Kidney (tissue), 14 donors: ENCODE data around the gene DNAH17. TPM values are rescaled to one million over a fixed set of nuclear protein-coding genes. Genes with fewer than 3 reads are reported as not detected.
A peak's percentile ranks its signal among the peaks of the same experiment; 100 is the strongest.

ENCODE experiments used
- DNase-seq, 5 donors: peaks; one replicate each; pipeline ENCODE4 v3.0.0-alpha.2; 2013 to 2020
- FAIRE-seq: peaks from 2 replicates; lab custom pipeline; 2012; peaks lifted over from hg19 to GRCh38; lab: Jason Lieb, UNC
- H3K27ac ChIP-seq, 2 donors: one replicate each; pipeline ENCODE4 v1.7.0; 2013; ENCODE audit warnings: low read depth in 2 of 2, low read length in 2 of 2, inconsistent platforms in 1 of 2
- H3K27me3 ChIP-seq: one replicate; pipeline ENCODE4 v1.7.1; 2013; ENCODE audit warnings: low read length, inconsistent platforms; ENCODE audit not compliant: control insufficient read depth, insufficient read depth
- H3K36me3 ChIP-seq, 3 donors: one replicate each; pipeline versions ENCODE4 v1.7.0 to v1.7.1; 2013; ENCODE audit warnings: low read length in 3 of 3, control low read depth in 1 of 3, inconsistent platforms in 1 of 3; ENCODE audit not compliant: insufficient read depth in 3 of 3, control insufficient read depth in 2 of 3
- H3K4me1 ChIP-seq, 3 donors: one replicate each; pipeline versions ENCODE4 v1.7.0 to v1.7.1; 2013; ENCODE audit warnings: low read length in 3 of 3, inconsistent platforms in 1 of 3, low read depth in 1 of 3; ENCODE audit not compliant: control insufficient read depth in 2 of 3, insufficient read depth in 2 of 3
- H3K4me3 ChIP-seq, 3 donors: one replicate each; pipeline versions ENCODE4 v1.7.0 to v1.8.1; 2013; ENCODE audit warnings: low read length in 3 of 3, control low read depth in 1 of 3, inconsistent platforms in 1 of 3
- H3K9ac ChIP-seq, 3 donors: one replicate each; pipeline versions ENCODE4 v1.7.0 to v1.7.1; 2013; ENCODE audit warnings: low read length in 3 of 3, control low read depth in 1 of 3, inconsistent platforms in 1 of 3
- H3K9me3 ChIP-seq, 3 donors: one replicate each; pipeline versions ENCODE4 v1.7.0 to v1.7.1; 2013; ENCODE audit warnings: low read length in 3 of 3, control low read depth in 1 of 3, inconsistent platforms in 1 of 3; ENCODE audit not compliant: control insufficient read depth in 2 of 3, insufficient read depth in 1 of 3
- intact Hi-C: fragments of 100-400 bp; cut with DNase I; formaldehyde crosslinking; loops from one replicate; pipeline ENCODE4 v1.11.1; 2022
- polyA plus RNA-seq: library from polyadenylated mRNA; stranded (reverse); fragments of 350-450 nt; fragmentation: Illumina TruSeq; extraction: RNeasy Lipid Tissue Mini Kit (QIAGEN cat#74804); gene quantifications from one replicate; pipeline ENCODE4 v1.2.3, GENCODE V29; 2014; ENCODE audit warnings: low read depth, low replicate concordance; ENCODE audit not compliant: insufficient read depth
- total RNA-seq: library from RNA; stranded (reverse); fragmentation: NEBNext Ultra II Directional; extraction: Animal tissue kit (Norgen Biotek cat#: 25700); gene quantifications from one replicate; pipeline ENCODE4 v1.2.1, GENCODE V29; 2021
- TF ChIP-seq, protein P1 (sequence below): IDR thresholded peaks from 3 replicates; pipeline ENCODE4 v1.5.1; 2012; ENCODE audit warnings: mild to moderate bottlenecking, moderate library complexity, borderline replicate concordance; ENCODE audit not compliant: insufficient read depth; ENCODE audit errors: extremely low read depth
- donor health status: control.
- donor health status: control.
- donor health status: control.
- donor health status: control.
- donor health status: control.
- donor health status: DM: yes; HTN: yes; CAD: no.
- donor health status: Normal renal cell carcinoma (clear cell type).

Gene DNAH17
- total and polyA plus RNA-seq, 2 donors from 2014 or later: 0.09 to 0.17 TPM

DNA sequence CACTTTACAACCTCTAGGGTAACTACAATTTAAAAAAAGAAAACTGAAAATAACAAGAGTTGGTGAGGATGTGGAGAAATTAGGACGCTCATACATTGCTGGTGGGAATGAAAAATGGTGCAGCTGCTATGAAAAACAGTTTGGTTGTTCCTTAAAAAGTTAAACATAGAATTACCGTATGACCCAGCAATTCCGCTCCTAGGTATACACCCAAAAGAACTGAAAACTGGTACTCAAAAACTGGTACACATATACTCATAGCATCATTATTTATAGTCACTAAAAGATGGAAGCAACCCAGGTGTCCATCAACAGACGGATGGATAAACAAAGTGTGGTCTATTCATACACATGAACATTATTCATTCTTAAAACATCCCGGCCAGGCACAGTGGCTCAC lies 42.9 kb upstream of the DNAH17 start:
- Histone ChIP-seq H3K9ac (no peak overlapping the region), H3K27me3 (no peaks in the 10 kb centered on the region), H3K9me3 (peaks cover 0 to 3% (median 0%) of the 10 kb centered on the region in 3 donors), H3K36me3 (no peaks in the 10 kb centered on the region), H3K27ac (no peak overlapping the region), H3K4me1 (peaks cover 0 to 2% (median 0%) of the 10 kb centered on the region in 3 donors), H3K4me3 (no peak overlapping the region)
- TF ChIP-seq, protein P1, sequence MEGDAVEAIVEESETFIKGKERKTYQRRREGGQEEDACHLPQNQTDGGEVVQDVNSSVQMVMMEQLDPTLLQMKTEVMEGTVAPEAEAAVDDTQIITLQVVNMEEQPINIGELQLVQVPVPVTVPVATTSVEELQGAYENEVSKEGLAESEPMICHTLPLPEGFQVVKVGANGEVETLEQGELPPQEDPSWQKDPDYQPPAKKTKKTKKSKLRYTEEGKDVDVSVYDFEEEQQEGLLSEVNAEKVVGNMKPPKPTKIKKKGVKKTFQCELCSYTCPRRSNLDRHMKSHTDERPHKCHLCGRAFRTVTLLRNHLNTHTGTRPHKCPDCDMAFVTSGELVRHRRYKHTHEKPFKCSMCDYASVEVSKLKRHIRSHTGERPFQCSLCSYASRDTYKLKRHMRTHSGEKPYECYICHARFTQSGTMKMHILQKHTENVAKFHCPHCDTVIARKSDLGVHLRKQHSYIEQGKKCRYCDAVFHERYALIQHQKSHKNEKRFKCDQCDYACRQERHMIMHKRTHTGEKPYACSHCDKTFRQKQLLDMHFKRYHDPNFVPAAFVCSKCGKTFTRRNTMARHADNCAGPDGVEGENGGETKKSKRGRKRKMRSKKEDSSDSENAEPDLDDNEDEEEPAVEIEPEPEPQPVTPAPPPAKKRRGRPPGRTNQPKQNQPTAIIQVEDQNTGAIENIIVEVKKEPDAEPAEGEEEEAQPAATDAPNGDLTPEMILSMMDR: no peak
- intact Hi-C loops: no loop called here
- no peak for DNase-seq
- no peak for FAIRE-seq

DNA sequence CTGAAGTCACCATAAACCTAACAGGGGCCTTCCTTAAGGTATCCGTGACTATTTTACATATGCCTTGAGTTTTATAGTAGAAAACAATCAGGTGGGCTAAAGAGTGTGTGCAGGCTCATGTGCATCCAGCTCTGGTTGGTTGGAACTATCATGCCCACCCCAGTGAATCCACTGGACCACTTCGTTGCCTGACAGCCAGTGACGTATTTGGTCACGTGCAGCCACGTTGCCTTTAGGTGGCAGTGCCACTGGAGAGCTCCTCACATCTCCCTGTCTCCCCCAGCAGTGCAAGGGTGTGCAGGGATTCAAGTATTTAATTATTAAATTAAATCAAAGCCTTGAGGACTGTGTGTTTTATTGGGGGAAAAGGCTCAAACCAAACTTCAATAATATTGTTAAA lies 42.1 kb upstream of the DNAH17 start:
- no peak for FAIRE-seq

DNA sequence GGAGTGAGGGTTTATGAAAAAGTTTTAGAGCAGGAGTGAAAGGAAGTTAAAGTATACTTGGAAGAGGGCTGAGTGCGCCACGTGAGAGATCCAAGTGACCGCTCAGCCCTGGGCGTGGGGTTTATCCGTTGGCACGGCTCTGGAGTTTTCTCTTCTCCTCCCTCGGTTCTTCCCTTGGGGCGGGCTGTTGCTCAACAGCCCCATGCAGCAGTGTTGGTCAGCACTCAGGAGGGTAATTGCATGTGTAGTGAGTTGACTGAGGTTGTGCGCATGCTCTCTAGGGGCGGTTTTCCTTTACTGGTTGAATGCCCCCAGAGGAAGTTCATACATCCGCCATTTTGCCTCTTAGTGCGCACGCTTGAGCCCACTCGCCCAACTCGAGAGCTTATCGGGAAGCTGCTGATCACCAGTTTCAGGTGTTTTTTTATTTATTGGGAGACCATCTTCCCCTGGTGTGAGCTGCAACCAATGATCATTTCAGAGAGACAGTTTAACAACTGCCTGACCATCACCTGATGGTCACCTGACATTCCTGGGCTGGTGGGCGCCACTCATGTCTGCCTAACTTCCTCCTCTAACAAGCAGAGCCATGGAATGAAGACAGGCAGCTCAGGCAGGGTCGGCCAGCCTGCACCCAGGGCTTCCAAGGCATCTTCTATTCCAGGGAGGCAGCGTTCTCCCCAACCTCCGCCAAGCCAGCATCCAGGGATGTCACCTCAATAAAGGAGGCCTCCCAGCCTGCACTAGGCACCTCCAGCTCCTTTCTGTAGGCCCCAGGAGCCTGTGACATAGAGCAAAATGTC lies 41.3 kb upstream of the DNAH17 start:
- Histone ChIP-seq H3K27ac (no peak overlapping the region), H3K9me3 (peaks cover 0 to 3% (median 0%) of the 10 kb centered on the region in 3 donors), H3K36me3 (no peaks in the 10 kb centered on the region), H3K9ac (no peak overlapping the region), H3K4me3 (no peak overlapping the region), H3K27me3 (no peaks in the 10 kb centered on the region), H3K4me1 (peaks cover 0 to 2% (median 0%) of the 10 kb centered on the region in 3 donors)
- DNase-seq (peak in 1 of 5 donors; percentile 49), FAIRE-seq (no peak)
- TF ChIP-seq, protein P1: no peak
- intact Hi-C loops: no loop called here

More for the DNA sequence above, 42.1 kb upstream of the DNAH17 start:
- DNase-seq: peak in 1 of 5 donors; percentile 11
- H3K9me3 ChIP-seq: peaks cover 0 to 3% (median 0%) of the 10 kb centered on the region in 3 donors
- H3K4me1 ChIP-seq: peaks cover 0 to 2% (median 0%) of the 10 kb centered on the region in 3 donors
- no peak overlapping the region for H3K9ac ChIP-seq
- H3K27me3 ChIP-seq: no peaks in the 10 kb centered on the region
- no peak overlapping the region for H3K27ac ChIP-seq
- no peaks in the 10 kb centered on the region for H3K36me3 ChIP-seq
- H3K4me3 ChIP-seq: no peak overlapping the region
- intact Hi-C loops: no loop called here
- TF ChIP-seq, protein P1: no peak
